ENCODE data around the gene KMT2A. TPM values are rescaled to one million over a fixed set of nuclear protein-coding genes. Genes with fewer than 3 reads are reported as not detected.
"Not testable (repeated sequence)": the region's sequence is repeated elsewhere in the genome, so short reads cannot be mapped to it uniquely, and the experiment has no call there.

The KMT2A gene
- total RNA-seq, 6 experiments from 2014 or later = 29.3 to 39.3 (median 34.4) TPM

DNA sequence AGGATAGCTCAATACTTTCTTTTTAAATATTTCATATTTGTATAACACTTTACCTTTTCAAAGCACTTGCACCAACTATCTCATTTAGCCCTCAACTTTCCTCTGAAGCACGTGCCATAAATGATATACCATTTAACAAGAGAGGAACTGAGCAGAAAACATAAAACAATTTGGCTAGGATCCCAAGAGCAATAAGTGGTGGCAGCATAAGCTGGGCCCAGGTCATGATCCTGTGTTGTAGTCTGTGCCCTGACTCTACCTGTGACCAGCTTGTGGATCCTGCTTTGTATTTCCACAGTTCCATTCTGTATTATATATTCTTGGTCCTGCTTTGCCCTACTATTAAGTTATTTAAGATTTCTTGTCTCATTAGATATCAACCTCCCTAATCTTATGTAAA, 23.4 kb upstream of the KMT2A start:
- Mint-ChIP-seq H3K9me3 (no peaks in the 10 kb centered on the region), H3K36me3 (ENCODE audit: low read depth) (peaks cover 16% of the 10 kb centered on the region; the same call in 1 of the 2 replicates), H3K27me3 (ENCODE audit: insufficient read depth) (no peaks in the 10 kb centered on the region), H3K4me3 (no peak overlapping the region), H3K4me1 (ENCODE audit: low read depth) (peaks cover 5% of the 10 kb centered on the region; the same call in 1 of the 2 replicates), H3K27ac (no peak overlapping the region; the same call in 1 of the 2 replicates)
- no peak for TF ChIP-seq CTCF (IDR thresholded peaks at IDR 0.05)
- no peak for DNase-seq

- peaks cover 4% of the 10 kb centered on the region; the same call in 1 of the 2 replicates for H3K36me3 Mint-ChIP-seq (ENCODE audit: low read depth)
- no peaks in the 10 kb centered on the region for H3K27me3 Mint-ChIP-seq (ENCODE audit: insufficient read depth)
- H3K4me1 Mint-ChIP-seq (ENCODE audit: low read depth) = peaks cover 8% of the 10 kb centered on the region; the same call in 1 of the 2 replicates
- TF ChIP-seq CTCF (IDR thresholded peaks at IDR 0.05) = no peak
- H3K9me3 Mint-ChIP-seq = no peaks in the 10 kb centered on the region
- no peak overlapping the region for H3K27ac Mint-ChIP-seq
- no peak for DNase-seq
- no peak overlapping the region for H3K4me3 Mint-ChIP-seq
These were observed 21.1 kb upstream of the KMT2A start for GRCh38 chr11:118415062-118415738.

GRCh38 chr11:118415739-118416068, 20.6 kb upstream of the KMT2A start:
- H3K9me3 Mint-ChIP-seq = no peaks in the 10 kb centered on the region
- TF ChIP-seq CTCF (IDR thresholded peaks at IDR 0.05) = no peak
- peak; percentile 97 for DNase-seq
- no peaks in the 10 kb centered on the region for H3K36me3 Mint-ChIP-seq (ENCODE audit: low read depth)
- H3K27me3 Mint-ChIP-seq (ENCODE audit: insufficient read depth) = no peaks in the 10 kb centered on the region
- no peak overlapping the region for H3K27ac Mint-ChIP-seq
- no peak overlapping the region for H3K4me3 Mint-ChIP-seq
- H3K4me1 Mint-ChIP-seq (ENCODE audit: low read depth) = peaks cover 8% of the 10 kb centered on the region; the same call in 1 of the 2 replicates

DNA sequence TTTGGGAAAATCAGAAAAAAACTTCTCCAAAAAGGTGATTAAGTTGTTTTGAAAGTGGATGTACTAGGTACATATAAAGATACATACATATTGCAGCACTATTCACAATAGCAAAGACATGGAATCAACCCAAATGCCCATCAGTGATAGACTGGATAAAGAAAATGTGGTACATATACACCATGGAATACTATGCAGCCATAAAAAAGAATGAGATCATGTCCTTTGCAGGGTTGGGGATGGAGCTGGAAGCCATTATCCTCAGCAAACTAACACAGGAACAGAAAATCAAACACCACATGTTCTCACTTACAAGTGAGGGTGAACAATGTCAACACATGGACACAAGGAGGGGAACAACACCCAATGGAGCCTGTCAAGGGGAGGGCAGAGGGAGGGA, 19.4 kb upstream of the KMT2A start:
- H3K27ac Mint-ChIP-seq; H3K36me3 Mint-ChIP-seq (ENCODE audit: low read depth); DNase-seq; H3K4me1 Mint-ChIP-seq (ENCODE audit: low read depth); H3K4me3 Mint-ChIP-seq; H3K9me3 Mint-ChIP-seq; H3K27me3 Mint-ChIP-seq (ENCODE audit: insufficient read depth): not testable (repeated sequence)

DNA sequence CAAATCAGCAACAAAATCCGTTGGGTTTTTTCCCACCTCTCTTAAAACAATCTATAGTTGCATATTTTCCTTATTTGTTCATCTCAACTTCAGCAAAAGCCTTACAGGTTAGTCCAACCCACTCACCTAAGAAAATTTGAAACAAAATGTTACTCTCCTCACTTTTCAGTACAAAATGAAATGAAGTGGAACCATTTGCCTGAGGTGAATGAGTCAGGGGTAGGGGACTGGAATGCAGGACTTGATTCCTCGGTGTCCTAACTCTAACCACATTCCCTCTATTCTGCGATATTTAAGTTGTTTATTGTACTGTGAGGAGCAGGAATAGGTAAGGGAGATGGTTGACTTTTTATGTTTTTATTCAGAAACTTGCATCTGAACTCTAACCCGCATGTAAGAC, 18.5 kb upstream of the KMT2A start:
- no peaks in the 10 kb centered on the region for H3K9me3 Mint-ChIP-seq
- DNase-seq = no peak
- no peak for TF ChIP-seq CTCF (IDR thresholded peaks at IDR 0.05)
- no peak overlapping the region for H3K27ac Mint-ChIP-seq
- no peak overlapping the region for H3K4me3 Mint-ChIP-seq
- H3K4me1 Mint-ChIP-seq (ENCODE audit: low read depth) = peaks cover 8% of the 10 kb centered on the region; the same call in 1 of the 2 replicates
- no peaks in the 10 kb centered on the region for H3K27me3 Mint-ChIP-seq (ENCODE audit: insufficient read depth)
- H3K36me3 Mint-ChIP-seq (ENCODE audit: low read depth) = no peaks in the 10 kb centered on the region

GRCh38 chr11:118418766-118419165, 17.5 kb upstream of the KMT2A start:
- Mint-ChIP-seq H3K9me3 (no peaks in the 10 kb centered on the region), H3K4me3 (no peak overlapping the region), H3K27ac (no peak overlapping the region), H3K27me3 (ENCODE audit: insufficient read depth) (no peaks in the 10 kb centered on the region), H3K36me3 (ENCODE audit: low read depth) (no peaks in the 10 kb centered on the region), H3K4me1 (ENCODE audit: low read depth) (peaks cover 8% of the 10 kb centered on the region; the same call in 1 of the 2 replicates)
- TF ChIP-seq CTCF (IDR thresholded peaks at IDR 0.05) = no peak
- no peak for DNase-seq
